HG03520 (cell line): ENCODE results near the gene ACTL8.

Source experiments
- ATAC-seq: cut with Tn5 transposase; IDR thresholded peaks from one replicate; pipeline ENCODE4 v1.9.1; 2021; ENCODE audit warnings: mild to moderate bottlenecking, moderate library complexity; ENCODE audit not compliant: unreplicated experiment

The ACTL8 gene

DNA sequence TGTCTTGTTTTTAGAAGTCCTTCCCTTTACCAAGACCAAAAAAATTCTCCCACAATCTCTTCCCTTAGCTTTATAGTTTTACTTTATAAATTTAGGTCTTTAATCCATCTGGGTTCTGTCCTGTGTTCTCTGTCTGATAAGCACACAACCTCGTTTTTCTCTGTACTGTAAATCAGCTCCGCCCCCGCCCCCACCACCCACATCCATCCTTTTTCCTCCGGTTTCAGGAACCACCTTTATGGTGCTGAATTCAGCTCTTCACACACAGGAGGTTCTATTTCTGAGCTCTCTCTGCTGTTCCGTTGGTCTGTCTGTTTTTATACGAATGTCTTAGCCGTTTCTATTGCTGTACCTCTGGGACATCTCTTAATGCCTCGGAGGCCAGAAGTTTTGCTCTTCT lies 44.5 kb downstream of the ACTL8 start:
- ATAC-seq = no peak

- ATAC-seq = no peak
These were observed 47.0 kb downstream of the ACTL8 start for GRCh38 chr1:17802164-17802563.

DNA sequence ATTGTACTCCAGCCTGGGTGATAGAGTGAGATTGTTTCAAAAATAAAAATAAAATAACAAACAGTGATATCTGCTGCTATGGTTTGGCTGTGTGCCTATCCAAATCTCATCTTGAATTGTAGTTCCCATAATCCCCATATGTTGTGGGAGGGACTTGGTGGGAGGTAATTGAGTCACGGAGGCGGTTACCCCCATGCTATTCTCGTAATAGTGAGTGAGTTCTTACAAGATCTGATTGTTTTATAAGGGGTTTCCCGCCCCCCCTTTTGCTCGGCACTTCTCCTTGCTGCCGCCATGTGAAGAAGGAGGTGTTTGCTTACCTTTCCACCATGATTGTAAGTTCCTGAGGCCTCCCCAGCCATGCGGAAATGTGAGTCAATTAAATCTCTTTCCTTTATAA lies 47.8 kb downstream of the ACTL8 start:
- no peak for ATAC-seq

DNA sequence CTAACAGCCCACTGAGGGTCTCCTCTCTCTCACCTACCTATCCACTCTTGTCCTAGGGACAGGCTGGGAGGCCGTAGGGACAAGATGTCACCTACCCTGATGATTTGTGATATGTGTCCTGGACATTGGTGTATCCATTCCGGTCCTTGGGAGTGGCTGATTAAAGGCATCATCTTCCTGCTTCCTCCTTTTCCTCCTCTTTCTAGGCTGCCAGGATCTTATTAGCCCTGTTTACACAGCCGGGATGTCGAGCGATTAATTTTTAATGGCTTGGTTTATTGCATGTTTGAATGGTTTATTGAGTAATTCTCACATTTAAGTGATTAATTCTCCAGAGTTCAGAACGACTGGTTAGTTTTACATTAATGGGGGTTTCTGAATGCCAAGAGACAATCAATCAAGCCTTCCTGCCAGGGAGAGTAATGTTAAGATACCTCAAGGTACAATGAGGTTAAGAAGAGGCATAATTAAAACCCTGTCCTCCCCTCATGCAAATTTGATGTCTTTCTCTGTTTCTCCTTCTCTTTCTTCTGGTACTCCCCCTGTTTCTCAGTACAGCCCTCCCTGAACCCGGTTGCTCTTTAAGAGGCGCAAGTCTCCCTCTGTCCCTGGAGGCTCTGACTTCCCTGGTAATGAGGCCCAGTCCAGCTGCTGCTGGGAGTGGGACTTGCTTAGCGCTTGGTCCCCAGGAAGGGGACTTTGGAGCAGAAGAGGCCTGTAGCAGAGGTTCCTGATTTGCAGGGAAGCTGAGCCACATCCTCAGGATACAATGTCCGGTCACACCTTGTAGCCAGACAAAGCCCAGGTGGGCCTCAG lies 50.9 kb downstream of the ACTL8 start:
- ATAC-seq = no peak

DNA sequence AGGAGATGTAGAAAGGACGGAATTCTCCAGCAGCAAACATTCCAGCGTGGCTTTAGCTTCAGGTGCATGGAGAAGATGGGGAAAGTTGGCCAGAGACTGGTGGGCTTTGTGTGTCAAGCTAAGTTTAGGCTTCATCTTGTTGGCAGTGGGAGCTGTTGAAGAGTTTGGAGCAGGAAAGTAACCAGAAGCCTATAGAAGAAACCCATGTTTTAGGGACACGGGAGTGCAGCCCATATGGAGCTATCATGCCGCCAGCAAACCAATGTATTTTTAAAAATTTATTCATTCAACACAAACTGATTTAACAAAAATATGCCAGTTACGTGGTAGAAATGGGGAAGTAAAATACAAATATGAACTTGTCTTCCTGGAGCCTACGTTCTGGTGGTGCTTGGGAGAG lies 53.7 kb downstream of the ACTL8 start:
- ATAC-seq = no peak

DNA sequence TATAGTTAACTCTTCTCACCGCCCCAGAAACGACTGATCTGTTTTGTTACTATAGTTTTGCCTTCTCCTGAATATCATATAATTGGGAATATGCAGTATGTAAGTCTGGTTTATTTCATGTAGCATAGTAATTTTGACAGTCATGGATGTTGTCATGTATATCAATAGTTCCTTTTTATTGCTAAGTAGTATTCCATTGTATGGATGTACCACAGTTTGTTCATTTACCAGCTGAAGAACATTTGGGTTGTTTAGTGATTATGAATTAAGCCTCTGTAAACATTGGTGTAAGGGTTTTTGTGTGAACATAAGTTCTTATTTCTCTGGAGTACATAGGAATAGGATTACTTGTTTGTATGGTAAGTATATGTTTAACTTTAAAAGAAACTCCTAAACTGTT lies 55.5 kb downstream of the ACTL8 start:
- no peak for ATAC-seq

- no peak for ATAC-seq
These were observed 61.4 kb downstream of the ACTL8 start for GRCh38 chr1:17816511-17816910.

GRCh38 chr1:17819129-17819802 lies 64.1 kb downstream of the ACTL8 start:
- ATAC-seq = no peak

DNA sequence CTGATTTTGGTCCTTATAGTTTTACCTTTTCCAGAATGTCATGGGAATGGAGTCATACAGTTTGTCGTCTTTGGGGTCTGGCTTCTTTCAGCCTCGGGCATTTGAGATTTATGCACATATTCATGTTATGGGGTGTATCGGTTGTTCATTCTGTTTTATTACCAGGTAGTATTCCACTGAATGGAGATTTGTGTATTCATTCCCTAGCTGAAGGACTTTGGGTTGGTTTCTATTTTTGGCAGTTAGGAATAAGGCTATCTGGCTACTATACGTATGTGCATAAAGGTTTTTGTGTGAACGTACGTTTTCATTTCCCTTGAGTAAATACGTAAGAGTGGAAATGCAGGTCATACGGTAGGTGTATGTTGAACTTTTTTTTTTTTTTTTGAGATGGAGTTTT lies 65.1 kb downstream of the ACTL8 start:
- ATAC-seq = no peak

DNA sequence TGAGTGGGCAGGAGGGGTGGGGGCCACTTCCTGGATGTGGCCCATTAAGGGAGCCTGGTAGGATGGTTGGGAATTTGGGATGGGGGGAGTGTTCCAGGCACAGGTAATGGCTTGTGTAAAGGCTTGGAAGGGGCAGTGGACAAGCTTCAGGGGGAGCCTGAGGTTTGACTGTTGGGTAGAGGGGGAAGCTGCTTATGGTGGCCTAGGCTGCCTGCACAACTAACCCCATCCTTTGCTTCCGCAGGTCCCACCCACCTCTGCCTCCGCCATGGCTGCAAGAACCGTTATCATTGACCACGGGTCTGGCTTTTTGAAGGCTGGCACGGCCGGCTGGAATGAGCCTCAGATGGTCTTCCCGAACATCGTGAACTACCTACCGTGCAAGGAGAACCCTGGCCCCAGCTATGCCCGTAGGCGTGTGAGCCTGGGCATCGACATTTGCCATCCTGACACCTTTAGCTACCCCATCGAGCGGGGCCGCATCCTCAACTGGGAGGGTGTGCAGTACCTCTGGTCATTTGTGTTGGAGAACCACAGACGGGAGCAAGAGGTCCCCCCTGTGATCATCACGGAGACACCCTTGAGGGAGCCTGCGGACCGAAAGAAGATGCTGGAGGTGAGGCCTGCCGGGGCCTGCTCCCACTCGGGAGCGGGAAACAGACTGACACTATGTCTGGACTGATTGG lies 67.8 kb downstream of the ACTL8 start:
- no peak for ATAC-seq

GRCh38 chr1:17825273-17826164 lies 70.4 kb downstream of the ACTL8 start:
- ATAC-seq = no peak

GRCh38 chr1:17826165-17826488 lies 71.0 kb downstream of the ACTL8 start:
- ATAC-seq = no peak

DNA sequence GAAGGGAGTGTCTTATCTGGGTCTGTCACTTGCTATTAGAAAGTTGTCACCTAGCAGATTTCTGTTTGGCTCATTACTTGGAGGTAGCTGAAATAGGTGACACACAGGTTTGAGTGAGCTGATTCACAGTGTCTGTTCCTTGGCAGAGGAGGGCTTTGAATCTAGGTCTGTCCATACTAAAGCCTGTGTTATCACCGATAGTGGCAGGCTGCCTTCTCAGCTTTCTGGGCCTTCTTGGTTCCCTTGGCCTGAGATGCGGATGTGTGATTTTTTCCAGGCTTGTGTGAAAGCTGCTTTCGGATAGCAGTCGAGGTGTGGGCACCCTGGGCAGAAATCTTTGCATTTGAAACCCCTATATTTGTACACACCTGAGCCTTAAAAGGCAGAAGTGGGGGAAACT lies 73.9 kb downstream of the ACTL8 start:
- ATAC-seq = no peak

DNA sequence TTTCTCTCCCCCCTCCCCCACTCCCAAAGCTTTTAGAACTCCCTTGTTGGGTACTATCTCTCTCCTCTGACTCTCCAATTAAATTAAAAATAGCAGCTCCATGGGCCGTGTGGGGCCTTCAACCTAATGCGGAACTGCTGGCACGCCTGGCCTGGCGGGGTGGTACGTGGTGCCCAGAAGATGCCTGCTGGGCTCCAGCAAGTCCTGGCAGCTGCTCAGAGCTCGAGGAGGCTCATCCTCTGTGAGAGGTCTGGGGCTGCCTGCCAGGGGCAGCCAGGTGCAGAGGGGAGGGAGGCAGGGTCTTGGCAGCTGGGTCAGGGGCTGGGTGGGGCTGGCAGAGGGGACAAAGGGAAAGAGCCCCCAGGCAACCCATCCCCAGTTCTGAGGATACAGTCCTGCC lies 74.4 kb downstream of the ACTL8 start:
- ATAC-seq = no peak

- no peak for ATAC-seq
These were observed 76.5 kb downstream of the ACTL8 start for GRCh38 chr1:17831597-17831996.

- ATAC-seq = no peak
These were observed 78.7 kb downstream of the ACTL8 start for GRCh38 chr1:17833661-17834501.

DNA sequence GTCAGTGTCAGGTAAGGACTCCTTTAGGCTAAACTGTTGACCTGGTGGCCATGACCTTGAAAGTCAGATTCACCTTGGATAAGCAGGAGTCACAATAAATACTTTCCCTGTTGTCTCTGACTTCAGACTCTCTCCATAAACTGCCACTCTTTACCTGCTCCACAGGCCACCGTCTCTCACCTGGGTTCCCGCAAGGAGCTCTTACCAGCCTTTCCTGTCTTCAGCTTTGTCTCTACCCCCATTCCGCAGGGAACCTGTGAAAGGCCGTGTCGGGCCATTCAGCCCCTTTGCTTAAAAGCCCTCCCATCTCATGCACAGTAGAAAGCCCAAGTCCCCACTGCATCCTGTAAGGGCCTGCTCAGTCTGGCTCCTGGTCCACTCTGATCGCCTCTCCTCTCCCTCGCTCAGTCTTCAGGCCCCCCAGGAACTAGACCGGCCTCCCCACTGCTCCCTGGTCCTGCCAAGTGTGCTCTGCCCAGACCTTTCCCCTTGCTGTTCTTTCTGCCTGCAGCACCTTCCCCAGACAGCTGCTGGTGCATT lies 79.5 kb downstream of the ACTL8 start:
- no peak for ATAC-seq

DNA sequence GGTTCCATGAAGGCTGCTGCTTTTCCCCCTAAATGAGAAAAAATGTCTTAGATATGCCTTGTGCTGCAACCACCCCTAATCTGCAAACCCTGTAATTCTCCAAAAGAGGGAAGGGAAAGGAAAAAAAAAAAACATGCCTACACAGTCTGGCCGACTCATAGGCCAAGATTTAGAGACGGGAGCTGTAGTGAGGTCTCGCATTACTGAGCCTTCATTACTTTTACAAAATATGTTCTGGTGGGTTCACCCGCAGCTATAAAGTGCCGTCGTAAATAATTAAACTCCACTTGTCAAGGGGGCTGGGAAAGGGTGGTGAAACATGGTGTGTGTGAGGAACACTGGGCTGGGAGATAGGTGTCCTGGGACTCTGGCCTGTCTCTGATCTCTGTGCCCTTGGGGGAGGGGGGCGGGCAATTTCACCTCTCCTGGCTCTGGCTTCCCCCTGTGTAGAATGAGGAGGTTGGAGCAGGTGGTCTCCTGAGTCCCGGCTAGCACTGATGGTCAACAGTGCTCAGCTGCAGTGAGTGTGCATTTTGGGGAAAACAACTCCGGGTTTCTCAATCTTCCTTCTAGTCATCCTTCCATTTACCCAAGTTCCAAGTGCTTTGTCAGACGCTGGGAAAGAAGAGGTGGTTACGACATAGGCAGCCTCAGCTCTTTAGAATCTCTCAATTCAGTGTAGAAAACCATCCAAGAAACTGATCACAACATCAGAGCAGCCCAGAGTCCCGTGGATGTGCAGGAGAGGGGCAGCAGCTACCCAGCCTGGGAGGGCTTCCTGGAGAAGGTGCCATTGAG lies 82.3 kb downstream of the ACTL8 start:
- no peak for ATAC-seq

DNA sequence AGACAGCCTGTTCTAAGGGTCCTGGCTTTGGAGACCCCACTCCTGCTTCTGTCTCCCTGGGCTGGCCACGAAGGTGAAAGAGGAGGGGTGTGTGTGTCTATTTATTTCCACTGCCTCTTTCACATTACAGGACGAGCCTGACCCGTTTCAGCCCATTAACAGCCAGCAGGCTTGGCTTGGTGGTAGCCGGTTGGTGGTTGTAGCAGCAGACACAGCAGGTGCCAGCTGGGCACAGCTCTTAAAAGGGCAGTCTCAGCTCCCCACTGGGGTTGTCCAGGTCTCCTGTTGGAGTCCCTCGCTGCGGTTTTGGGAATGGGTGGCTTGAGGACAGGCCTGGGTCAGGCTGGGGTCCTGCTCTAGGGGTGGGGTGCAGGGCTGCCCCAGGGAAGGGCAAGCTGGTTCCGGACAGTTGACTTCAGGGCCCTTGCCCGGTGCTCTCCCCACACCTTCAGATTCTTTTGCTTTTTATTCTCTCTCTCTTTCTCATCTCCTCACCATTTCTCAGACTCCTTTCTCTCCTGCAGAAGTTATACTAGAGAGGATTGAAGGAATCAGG lies 84.6 kb downstream of the ACTL8 start:
- ATAC-seq = no peak
